AG10803 (cell line): ENCODE data around the gene PHF21A.

Source experiments
- DNase-seq: peaks from one replicate; pipeline ENCODE4 v3.0.0; 2010; ENCODE audit warnings: low read depth
- H3K4me3 ChIP-seq: 2 replicates; pipeline ENCODE4 v1.5.1; 2011; ENCODE audit warnings: mild to moderate bottlenecking, low read length, control low read depth
- CTCF ChIP-seq: conservative IDR thresholded peaks from 2 replicates; pipeline ENCODE4 v1.5.1; 2011; ENCODE audit warnings: mild to moderate bottlenecking, low read length, control low read depth, inconsistent platforms

The PHF21A gene

DNA sequence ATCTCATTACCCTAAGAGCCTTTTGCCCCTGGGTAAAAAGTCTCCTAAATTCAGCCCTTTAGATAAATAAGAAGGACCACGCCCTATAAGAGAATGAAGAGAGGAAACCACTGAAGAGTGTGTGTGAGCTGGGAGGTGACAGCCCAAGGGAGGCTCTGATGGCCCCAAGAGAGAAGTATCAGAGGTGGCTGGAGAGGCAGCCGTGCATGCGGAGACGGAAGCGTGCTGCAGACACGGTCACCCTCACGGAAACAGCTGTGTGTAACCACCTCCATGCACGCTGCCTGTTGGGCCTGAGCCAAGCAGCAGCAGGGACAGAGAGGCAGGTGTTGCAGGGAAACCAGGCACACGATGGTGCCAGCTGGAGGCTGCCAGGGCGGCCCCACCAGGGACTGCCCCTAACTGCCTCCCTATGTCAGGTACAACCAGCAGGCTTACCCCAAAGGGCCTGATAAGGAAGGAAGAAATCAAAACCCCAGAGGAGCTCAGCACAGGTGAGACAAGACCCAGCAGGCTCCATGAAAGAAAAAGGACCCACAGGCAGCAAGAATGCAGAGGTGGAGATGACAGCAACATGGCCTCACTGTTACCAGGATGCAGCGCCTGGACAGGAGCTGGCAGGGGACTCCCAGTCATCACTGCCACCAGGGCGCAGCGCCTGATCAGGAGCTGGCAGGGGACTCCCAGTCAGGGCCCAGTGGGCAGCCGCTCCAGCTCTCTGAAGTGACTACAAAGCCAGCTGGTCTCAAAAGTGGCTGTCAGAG lies 191.0 kb downstream of the PHF21A start:
- no peak for TF ChIP-seq CTCF
- no peak overlapping the region for H3K4me3 ChIP-seq
- no peak for DNase-seq

DNA sequence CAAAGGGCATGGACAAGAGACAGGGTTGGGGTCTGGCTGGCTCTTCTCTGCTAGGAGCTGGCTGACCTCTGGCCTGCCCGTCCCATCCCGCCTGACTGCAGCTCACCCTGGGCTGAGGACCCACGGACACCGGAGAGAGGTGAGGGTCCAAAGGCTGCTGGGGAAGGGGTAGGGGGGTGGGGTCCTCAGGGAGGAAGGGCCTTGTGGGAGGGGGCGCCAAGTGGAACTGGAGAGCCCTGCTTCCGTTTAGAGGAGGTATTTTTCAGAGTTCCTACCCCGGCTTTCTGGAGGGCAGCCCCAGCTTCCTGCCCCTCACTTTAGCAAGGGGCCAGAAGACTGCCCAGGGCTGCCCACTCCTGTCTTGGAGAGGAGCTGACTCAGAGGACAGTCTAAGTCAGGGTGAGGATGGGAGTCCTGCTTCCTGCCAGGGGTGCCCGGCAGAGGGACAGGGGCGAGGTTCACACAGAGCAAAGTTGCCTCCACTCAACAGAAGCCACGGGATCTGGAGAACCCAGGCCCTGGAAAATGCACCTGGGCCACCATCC lies 191.7 kb downstream of the PHF21A start:
- H3K4me3 ChIP-seq: no peak overlapping the region
- no peak for TF ChIP-seq CTCF
- DNase-seq: no peak

DNA sequence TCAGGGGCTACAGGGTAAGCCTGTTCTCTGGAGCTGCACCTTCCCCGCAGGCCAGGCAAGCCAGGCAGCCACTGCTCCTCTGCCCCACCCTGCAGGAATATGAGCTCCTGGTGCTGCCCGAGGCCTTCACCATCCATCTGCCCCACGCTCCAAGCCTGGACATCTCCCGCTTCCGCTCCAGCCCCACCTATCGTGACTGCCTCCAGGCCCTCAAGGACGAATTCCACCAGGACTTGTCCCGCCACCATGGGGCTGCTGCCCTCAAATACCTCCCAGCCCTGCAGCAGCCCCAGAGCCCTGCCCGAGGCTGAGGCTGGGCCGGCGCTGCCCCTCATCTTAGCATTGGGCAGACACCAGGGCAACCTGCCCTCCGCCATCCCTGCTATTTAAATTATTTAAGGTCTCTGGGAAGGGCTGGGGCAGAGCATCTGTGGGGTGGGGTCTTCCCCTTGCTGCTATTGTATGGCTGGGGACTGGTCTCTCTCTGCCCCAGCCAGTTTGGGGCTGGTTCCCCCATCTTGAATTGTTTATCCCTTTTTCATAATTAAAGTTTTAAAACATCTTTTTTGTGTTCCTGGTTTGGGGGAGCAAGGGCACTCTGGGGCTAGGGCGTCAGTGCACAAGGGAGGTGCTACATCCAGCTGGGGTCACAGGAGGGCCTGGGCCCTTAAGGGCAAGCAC lies 192.6 kb downstream of the PHF21A start:
- no peak overlapping the region for H3K4me3 ChIP-seq
- TF ChIP-seq CTCF: no peak
- DNase-seq: no peak

- H3K4me3 ChIP-seq: no peak overlapping the region
- no peak for TF ChIP-seq CTCF
- no peak for DNase-seq
These were observed 193.4 kb downstream of the PHF21A start for GRCh38 chr11:45927684-45928413.

GRCh38 chr11:45927332-45927683 lies 193.9 kb downstream of the PHF21A start:
- DNase-seq: no peak
- TF ChIP-seq CTCF: no peak
- no peak overlapping the region for H3K4me3 ChIP-seq

DNA sequence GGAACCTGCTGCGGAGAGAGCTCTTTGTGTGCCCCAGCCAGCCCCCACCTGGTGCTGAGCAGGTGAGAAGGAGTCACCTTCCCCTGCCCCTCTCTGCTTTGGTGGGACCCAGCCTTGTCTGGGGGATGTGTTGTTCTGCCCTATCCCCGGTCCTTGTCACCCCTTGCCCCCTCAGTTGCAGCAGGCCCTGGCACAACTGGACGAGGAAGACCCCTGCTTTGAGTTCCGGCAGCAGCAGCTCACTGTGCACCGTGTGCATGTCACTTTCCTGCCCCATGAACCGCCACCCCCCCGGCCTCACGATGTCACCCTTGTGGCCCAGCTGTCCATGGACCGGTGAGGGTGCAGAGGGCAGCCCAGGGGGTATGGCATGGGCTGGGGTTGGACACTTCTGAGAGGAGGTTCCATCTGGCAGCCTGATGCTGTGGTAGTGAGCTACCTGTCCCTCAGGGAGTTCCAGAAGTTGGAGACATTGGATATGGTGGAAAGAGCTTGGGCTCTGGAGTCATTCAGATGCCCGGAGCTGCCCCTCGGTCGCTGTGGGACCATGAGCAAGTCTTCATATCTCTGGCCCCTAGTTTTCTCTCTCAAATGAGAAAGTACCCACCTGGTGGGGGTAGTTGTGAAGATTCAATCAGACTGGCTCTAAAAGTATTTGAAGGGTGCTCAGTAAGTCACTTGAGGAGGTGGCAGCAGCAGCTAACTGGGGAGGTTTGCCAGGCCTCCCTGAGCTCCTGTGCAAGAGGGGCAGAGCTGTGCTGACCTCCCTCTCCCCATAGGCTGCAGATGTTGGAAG lies 194.5 kb downstream of the PHF21A start:
- DNase-seq: no peak
- TF ChIP-seq CTCF: no peak
- no peak overlapping the region for H3K4me3 ChIP-seq
